GM12878 (cell line): ENCODE results near the gene CFAP141. TPM values are rescaled to one million over a fixed set of nuclear protein-coding genes. Genes with fewer than 3 reads are reported as not detected.

Source experiments
- ATAC-seq: fragments of 200-7000 bp; cut with Tn5 transposase; 3 replicates; pipeline ENCODE4 v1.9.1; 2020; ENCODE audit warnings: mild to moderate bottlenecking, moderate library complexity
- BruUV-seq: library from RNA; stranded (reverse); fragments of 400-500 nt; replicated peaks from 2 replicates; lab custom pipeline; 2021; lab: Mats Ljungman, UMichigan
- CTCF ChIA-PET: fragments of 300-600 bp; sonication (Branson Sonifier 250); formaldehyde crosslinking; extraction: SDS; loops from one replicate; lab custom pipeline; 2021; ENCODE audit warnings: inconsistent platforms; lab: Yijun Ruan, JAX
- POLR2A ChIA-PET: fragments of 350-600 bp; formaldehyde crosslinking; extraction: SDS; loops from one replicate; lab custom pipeline; 2021; ENCODE audit warnings: inconsistent platforms; lab: Charles Lee
- RAD21 ChIA-PET: fragments of 300-600 bp; sonication (Branson Sonifier 250); formaldehyde crosslinking; loops from one replicate; lab custom pipeline; 2023; ENCODE audit warnings: antibody characterized with exemption; ENCODE audit not compliant: unreplicated experiment; lab: Charles Lee
- SMC1A ChIA-PET: fragments of 300-600 bp; sonication (Branson Sonifier 250); formaldehyde crosslinking; loops from one replicate; lab custom pipeline; 2023; ENCODE audit not compliant: unreplicated experiment, uncharacterized antibody; lab: Charles Lee
- DNase-seq: peaks from one replicate; pipeline ENCODE4 v3.0.0-alpha.2; 2011; ENCODE audit warnings: low read depth, low spot score
- FAIRE-seq: peaks from 3 replicates; lab custom pipeline; 2011; peaks lifted over from hg19 to GRCh38; lab: Jason Lieb, UNC
- H2AFZ ChIP-seq: 2 replicates; pipeline ENCODE4 v1.6.0; 2011; ENCODE audit warnings: low read depth, low read length, control low read depth; ENCODE audit not compliant: control insufficient read depth
- H3K27ac ChIP-seq: 2 replicates; pipeline ENCODE4 v1.5.1; 2011; ENCODE audit warnings: control low read depth; ENCODE audit not compliant: control insufficient read depth, insufficient read depth
- H3K27me3 ChIP-seq, 2 experiments: replicated peaks in 1 of 2; 2 replicates each; pipeline versions ENCODE4 v1.6.0 to v1.6.1; 2011; ENCODE audit warnings: low read length in 1 of 2; ENCODE audit not compliant: control insufficient read depth in 2 of 2, insufficient read depth in 2 of 2
- H3K36me3 ChIP-seq, 2 experiments: 2 replicates each; pipeline ENCODE4 v1.5.1; 2011; ENCODE audit warnings: low read length in 1 of 2; ENCODE audit not compliant: control insufficient read depth in 2 of 2, insufficient read depth in 2 of 2
- H3K4me1 ChIP-seq: 2 replicates; pipeline ENCODE4 v1.6.1; 2011; ENCODE audit warnings: mild to moderate bottlenecking, low read length, moderate library complexity, mixed read lengths; ENCODE audit not compliant: control insufficient read depth, insufficient read depth
- H3K4me2 ChIP-seq: 2 replicates; pipeline ENCODE4 v1.6.0; 2011; ENCODE audit warnings: control low read depth; ENCODE audit not compliant: control insufficient read depth, insufficient read depth
- H3K4me3 ChIP-seq: fragments of 200-600 bp; sonication (generic); 2 replicates; pipeline ENCODE4 v1.5.1; 2016
- H3K79me2 ChIP-seq: 2 replicates; pipeline ENCODE4 v1.6.0; 2011; ENCODE audit warnings: low read length; ENCODE audit not compliant: control insufficient read depth, insufficient read depth
- H3K9ac ChIP-seq: 2 replicates; pipeline ENCODE4 v1.8.0; 2011; ENCODE audit warnings: low read length, control low read depth, mixed read lengths; ENCODE audit not compliant: control insufficient read depth, insufficient read depth
- H3K9me3 ChIP-seq: replicated peaks from 3 replicates; pipeline ENCODE4 v1.5.1; 2011; ENCODE audit warnings: mild to moderate bottlenecking, low read length; ENCODE audit not compliant: control insufficient read depth, insufficient read depth
- H4K20me1 ChIP-seq: 2 replicates; pipeline ENCODE4 v1.6.0; 2011; ENCODE audit not compliant: control insufficient read depth, insufficient read depth
- HCFC1 ChIP-seq: fragments of 150-350 bp; IDR thresholded peaks from 2 replicates; pipeline ENCODE4 v1.6.1; 2014; ENCODE audit warnings: low read length
- IRF4 ChIP-seq: IDR thresholded peaks from 2 replicates; pipeline ENCODE4 v1.6.1; 2011; ENCODE audit warnings: low read depth, low read length
- NR2C2 ChIP-seq: IDR thresholded peaks from 2 replicates; pipeline ENCODE4 v1.6.1; 2011; ENCODE audit warnings: borderline replicate concordance, low read depth; ENCODE audit not compliant: control insufficient read depth, insufficient read length
- RCOR1 ChIP-seq: conservative IDR thresholded peaks from 2 replicates; pipeline ENCODE4 v1.6.1; 2012; ENCODE audit warnings: low read depth, low read length, improper control_type of control experiment
- SIX5 ChIP-seq: IDR thresholded peaks from 2 replicates; pipeline ENCODE4 v1.6.1; 2011; ENCODE audit warnings: mild to moderate bottlenecking, low read depth, low read length, moderate library complexity; ENCODE audit not compliant: severe bottlenecking
- SREBF1 ChIP-seq: IDR thresholded peaks from 2 replicates; pipeline ENCODE4 v1.6.1; 2012; ENCODE audit warnings: mild to moderate bottlenecking, low read length
- ZNF274 ChIP-seq: IDR thresholded peaks from one replicate; pipeline ENCODE4 v1.8.0; 2011; ENCODE audit not compliant: insufficient read length, insufficient read depth
- in situ Hi-C: fragments of 300-500 bp; cut with MboI; formaldehyde crosslinking; loops from 9 replicates; pipeline ENCODE4 v1.14.3; 2018; ENCODE audit warnings: mixed read lengths
- intact Hi-C: fragments of 100-400 bp; cut with micrococcal nuclease; formaldehyde crosslinking; loops from one replicate; pipeline ENCODE4 v1.14.2; 2022; ENCODE audit not compliant: unreplicated experiment
- polyA plus RNA-seq, 11 experiments: library from polyadenylated mRNA; depleted of rRNA in 4 of 11; unstranded in 6 of 11; stranded (reverse) in 5 of 11; fragments of >200 nt; fragmentation: Nextera tagmentation in 4 of 11; fragmentation: Illumina TruSeq in 1 of 11; extraction: Ambion mirVana in 4 of 11; extraction: Trizol in 1 of 11; gene quantifications; 1 replicate in 1 of 11; 2 replicates in 10 of 11; pipeline versions ENCODE4 v1.2.1 to v1.2.3, GENCODE V29; 2011 to 2016; ENCODE audit warnings: inconsistent platforms in 2 of 11, missing spikeins in 2 of 11, low read depth in 1 of 11
- total RNA-seq, 4 experiments: library from RNA; depleted of rRNA in 3 of 4; stranded (reverse); fragments of >200 nt in 3 of 4; fragmentation: Illumina TruSeq in 1 of 4; extraction: Trizol in 1 of 4; gene quantifications; 2 replicates each; pipeline versions ENCODE4 v1.2.1 to v1.2.3, GENCODE V29; 2013 to 2021
- TF ChIP-seq, protein P1 (sequence below): IDR thresholded peaks from 2 replicates; pipeline ENCODE4 v1.6.1; 2011; ENCODE audit warnings: low read depth, mild to moderate bottlenecking, low read length, moderate library complexity, borderline replicate concordance; ENCODE audit errors: extremely low read depth
- TF ChIP-seq, protein P2 (sequence below): fragments of 450-650 bp; IDR thresholded peaks from 2 replicates; pipeline ENCODE4 v1.6.1; 2016; ENCODE audit warnings: mild to moderate bottlenecking
- TF ChIP-seq, protein P3 (sequence below): fragments of 150-350 bp; IDR thresholded peaks from 2 replicates; pipeline ENCODE4 v1.6.1; 2016; ENCODE audit warnings: low read depth, low read length
- TF ChIP-seq, protein P4 (sequence below): fragments of 450-650 bp; IDR thresholded peaks from 2 replicates; pipeline ENCODE4 v1.6.1; 2017; ENCODE audit warnings: low read depth, mild to moderate bottlenecking, moderate library complexity
- TF ChIP-seq, protein P5 (sequence below): IDR thresholded peaks from 2 replicates; pipeline ENCODE4 v1.6.1; 2012; ENCODE audit warnings: improper control_type of control experiment, low read depth, low read length; ENCODE audit not compliant: insufficient replicate concordance

Gene CFAP141
- total and polyA plus RNA-seq, 10 of the 15 experiments (the other 5 are each of a cell fraction or from before 2014, with no cell fraction given): not detected

DNA sequence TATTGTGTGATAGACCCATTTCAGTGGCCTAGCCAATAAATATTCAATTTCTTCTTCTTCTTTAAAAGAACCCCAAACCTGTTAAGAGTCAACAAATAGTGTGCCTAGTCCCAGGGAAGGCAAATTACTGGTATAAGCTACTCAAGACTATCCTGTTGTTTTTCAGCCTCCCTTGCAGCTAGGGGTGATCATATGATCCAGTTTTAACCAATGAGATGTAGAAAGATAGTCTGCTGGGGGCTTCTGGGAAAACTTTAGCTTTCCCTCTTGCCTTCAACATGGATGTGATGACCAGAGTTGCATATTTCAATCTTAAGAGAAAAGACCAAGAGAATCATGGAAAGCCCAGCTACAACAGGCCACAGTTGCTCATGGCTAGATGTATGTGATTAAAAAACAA is 46.6 kb downstream of the CFAP141 start:
- ChIA-PET POLR2A (interaction anchor here (0.5 to 3.1 kb wide), 5 partner anchors 18 to 245 kb away, joined by 3 to 20 read pairs (median 4); partner anchors contain the start of gene CREB3L4), RAD21 (interaction anchor here (0.7 to 3.2 kb wide), 4 partner anchors 22 to 194 kb away, joined by 4 to 30 read pairs (median 4); no protein-coding TSS in a partner anchor), SMC1A (interaction anchor here (1.2 to 3.3 kb wide), 5 partner anchors 11 to 169 kb away, joined by 3 to 22 read pairs (median 5); partner anchors contain the start of gene RPS27), CTCF (interaction anchor here (0.7 to 1.4 kb wide), 3 partner anchors 14 to 53 kb away, joined by 3 to 4 read pairs (median 4); no protein-coding TSS in a partner anchor)
- H3K4me3 ChIP-seq: no peak overlapping the region
- H3K36me3 ChIP-seq: peaks cover 23 to 31% of the 10 kb centered on the region in 2 experiments
- in situ Hi-C loops (no loop called here), intact Hi-C loops (no loop called here)
- DNase-seq (no peak), FAIRE-seq (no peak), ATAC-seq (no peak)
- H3K4me1 ChIP-seq: peaks cover 20% of the 10 kb centered on the region
- H3K9ac ChIP-seq: no peak overlapping the region
- no peak overlapping the region for H3K4me2 ChIP-seq
- peaks cover 4% of the 10 kb centered on the region; the same call in 2 of the 3 replicates for H3K9me3 ChIP-seq
- H4K20me1 ChIP-seq: no peaks in the 10 kb centered on the region
- H3K27ac ChIP-seq: no peak overlapping the region
- no peak overlapping the region for H2AFZ ChIP-seq
- H3K79me2 ChIP-seq: no peaks in the 10 kb centered on the region; the same call in 1 of the 2 replicates
- H3K27me3 ChIP-seq: no peaks in the 10 kb centered on the region
- BruUV-seq: no TSS peak
- TF ChIP-seq, protein P1, sequence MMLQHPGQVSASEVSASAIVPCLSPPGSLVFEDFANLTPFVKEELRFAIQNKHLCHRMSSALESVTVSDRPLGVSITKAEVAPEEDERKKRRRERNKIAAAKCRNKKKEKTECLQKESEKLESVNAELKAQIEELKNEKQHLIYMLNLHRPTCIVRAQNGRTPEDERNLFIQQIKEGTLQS: no peak
- TF ChIP-seq NR2C2 (no peak), SREBF1 (no peak), IRF4 (no peak), ZNF274 (no peak), RCOR1 (no peak), SIX5 (no peak), HCFC1 (no peak)
- TF ChIP-seq, protein P2, sequence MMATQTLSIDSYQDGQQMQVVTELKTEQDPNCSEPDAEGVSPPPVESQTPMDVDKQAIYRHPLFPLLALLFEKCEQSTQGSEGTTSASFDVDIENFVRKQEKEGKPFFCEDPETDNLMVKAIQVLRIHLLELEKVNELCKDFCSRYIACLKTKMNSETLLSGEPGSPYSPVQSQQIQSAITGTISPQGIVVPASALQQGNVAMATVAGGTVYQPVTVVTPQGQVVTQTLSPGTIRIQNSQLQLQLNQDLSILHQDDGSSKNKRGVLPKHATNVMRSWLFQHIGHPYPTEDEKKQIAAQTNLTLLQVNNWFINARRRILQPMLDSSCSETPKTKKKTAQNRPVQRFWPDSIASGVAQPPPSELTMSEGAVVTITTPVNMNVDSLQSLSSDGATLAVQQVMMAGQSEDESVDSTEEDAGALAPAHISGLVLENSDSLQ: no peak
- TF ChIP-seq, protein P3, sequence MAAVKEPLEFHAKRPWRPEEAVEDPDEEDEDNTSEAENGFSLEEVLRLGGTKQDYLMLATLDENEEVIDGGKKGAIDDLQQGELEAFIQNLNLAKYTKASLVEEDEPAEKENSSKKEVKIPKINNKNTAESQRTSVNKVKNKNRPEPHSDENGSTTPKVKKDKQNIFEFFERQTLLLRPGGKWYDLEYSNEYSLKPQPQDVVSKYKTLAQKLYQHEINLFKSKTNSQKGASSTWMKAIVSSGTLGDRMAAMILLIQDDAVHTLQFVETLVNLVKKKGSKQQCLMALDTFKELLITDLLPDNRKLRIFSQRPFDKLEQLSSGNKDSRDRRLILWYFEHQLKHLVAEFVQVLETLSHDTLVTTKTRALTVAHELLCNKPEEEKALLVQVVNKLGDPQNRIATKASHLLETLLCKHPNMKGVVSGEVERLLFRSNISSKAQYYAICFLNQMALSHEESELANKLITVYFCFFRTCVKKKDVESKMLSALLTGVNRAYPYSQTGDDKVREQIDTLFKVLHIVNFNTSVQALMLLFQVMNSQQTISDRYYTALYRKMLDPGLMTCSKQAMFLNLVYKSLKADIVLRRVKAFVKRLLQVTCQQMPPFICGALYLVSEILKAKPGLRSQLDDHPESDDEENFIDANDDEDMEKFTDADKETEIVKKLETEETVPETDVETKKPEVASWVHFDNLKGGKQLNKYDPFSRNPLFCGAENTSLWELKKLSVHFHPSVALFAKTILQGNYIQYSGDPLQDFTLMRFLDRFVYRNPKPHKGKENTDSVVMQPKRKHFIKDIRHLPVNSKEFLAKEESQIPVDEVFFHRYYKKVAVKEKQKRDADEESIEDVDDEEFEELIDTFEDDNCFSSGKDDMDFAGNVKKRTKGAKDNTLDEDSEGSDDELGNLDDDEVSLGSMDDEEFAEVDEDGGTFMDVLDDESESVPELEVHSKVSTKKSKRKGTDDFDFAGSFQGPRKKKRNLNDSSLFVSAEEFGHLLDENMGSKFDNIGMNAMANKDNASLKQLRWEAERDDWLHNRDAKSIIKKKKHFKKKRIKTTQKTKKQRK: no peak
- TF ChIP-seq, protein P4, sequence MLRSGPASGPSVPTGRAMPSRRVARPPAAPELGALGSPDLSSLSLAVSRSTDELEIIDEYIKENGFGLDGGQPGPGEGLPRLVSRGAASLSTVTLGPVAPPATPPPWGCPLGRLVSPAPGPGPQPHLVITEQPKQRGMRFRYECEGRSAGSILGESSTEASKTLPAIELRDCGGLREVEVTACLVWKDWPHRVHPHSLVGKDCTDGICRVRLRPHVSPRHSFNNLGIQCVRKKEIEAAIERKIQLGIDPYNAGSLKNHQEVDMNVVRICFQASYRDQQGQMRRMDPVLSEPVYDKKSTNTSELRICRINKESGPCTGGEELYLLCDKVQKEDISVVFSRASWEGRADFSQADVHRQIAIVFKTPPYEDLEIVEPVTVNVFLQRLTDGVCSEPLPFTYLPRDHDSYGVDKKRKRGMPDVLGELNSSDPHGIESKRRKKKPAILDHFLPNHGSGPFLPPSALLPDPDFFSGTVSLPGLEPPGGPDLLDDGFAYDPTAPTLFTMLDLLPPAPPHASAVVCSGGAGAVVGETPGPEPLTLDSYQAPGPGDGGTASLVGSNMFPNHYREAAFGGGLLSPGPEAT: no peak
- TF ChIP-seq, protein P5, sequence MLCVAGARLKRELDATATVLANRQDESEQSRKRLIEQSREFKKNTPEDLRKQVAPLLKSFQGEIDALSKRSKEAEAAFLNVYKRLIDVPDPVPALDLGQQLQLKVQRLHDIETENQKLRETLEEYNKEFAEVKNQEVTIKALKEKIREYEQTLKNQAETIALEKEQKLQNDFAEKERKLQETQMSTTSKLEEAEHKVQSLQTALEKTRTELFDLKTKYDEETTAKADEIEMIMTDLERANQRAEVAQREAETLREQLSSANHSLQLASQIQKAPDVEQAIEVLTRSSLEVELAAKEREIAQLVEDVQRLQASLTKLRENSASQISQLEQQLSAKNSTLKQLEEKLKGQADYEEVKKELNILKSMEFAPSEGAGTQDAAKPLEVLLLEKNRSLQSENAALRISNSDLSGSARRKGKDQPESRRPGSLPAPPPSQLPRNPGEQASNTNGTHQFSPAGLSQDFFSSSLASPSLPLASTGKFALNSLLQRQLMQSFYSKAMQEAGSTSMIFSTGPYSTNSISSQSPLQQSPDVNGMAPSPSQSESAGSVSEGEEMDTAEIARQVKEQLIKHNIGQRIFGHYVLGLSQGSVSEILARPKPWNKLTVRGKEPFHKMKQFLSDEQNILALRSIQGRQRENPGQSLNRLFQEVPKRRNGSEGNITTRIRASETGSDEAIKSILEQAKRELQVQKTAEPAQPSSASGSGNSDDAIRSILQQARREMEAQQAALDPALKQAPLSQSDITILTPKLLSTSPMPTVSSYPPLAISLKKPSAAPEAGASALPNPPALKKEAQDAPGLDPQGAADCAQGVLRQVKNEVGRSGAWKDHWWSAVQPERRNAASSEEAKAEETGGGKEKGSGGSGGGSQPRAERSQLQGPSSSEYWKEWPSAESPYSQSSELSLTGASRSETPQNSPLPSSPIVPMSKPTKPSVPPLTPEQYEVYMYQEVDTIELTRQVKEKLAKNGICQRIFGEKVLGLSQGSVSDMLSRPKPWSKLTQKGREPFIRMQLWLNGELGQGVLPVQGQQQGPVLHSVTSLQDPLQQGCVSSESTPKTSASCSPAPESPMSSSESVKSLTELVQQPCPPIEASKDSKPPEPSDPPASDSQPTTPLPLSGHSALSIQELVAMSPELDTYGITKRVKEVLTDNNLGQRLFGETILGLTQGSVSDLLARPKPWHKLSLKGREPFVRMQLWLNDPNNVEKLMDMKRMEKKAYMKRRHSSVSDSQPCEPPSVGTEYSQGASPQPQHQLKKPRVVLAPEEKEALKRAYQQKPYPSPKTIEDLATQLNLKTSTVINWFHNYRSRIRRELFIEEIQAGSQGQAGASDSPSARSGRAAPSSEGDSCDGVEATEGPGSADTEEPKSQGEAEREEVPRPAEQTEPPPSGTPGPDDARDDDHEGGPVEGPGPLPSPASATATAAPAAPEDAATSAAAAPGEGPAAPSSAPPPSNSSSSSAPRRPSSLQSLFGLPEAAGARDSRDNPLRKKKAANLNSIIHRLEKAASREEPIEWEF: no peak
